AG09319 (cell line): ENCODE measurements around the gene COQ8B.

Experiments
- DNase-seq: peaks from one replicate; pipeline ENCODE4 v3.0.0-alpha.2; 2010; ENCODE audit warnings: low read depth; ENCODE audit errors: extremely low read depth
- CTCF ChIP-seq: IDR thresholded peaks from 2 replicates; pipeline ENCODE4 v1.5.1; 2011; ENCODE audit warnings: low read depth, mild to moderate bottlenecking, inconsistent platforms, low read length, moderate library complexity

Gene COQ8B

DNA sequence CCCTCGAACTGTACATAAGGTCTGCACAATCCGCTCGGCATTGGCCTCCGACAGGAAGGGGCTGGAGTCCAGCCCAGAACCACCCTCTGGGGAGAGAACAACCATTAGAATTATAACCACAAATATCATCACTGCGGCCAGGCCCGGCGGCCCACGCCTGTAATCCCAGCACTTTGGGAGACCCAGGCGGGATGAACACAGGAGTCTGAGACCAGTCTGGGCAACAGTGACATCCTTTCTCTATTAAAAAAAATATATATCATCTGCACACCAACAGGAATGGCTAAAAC lies 11.4 kb downstream of the COQ8B start:
- DNase-seq = no peak
- no peak for TF ChIP-seq CTCF

GRCh38 chr19:40704491-40705361 lies 12.0 kb downstream of the COQ8B start:
- TF ChIP-seq CTCF = no peak

DNA sequence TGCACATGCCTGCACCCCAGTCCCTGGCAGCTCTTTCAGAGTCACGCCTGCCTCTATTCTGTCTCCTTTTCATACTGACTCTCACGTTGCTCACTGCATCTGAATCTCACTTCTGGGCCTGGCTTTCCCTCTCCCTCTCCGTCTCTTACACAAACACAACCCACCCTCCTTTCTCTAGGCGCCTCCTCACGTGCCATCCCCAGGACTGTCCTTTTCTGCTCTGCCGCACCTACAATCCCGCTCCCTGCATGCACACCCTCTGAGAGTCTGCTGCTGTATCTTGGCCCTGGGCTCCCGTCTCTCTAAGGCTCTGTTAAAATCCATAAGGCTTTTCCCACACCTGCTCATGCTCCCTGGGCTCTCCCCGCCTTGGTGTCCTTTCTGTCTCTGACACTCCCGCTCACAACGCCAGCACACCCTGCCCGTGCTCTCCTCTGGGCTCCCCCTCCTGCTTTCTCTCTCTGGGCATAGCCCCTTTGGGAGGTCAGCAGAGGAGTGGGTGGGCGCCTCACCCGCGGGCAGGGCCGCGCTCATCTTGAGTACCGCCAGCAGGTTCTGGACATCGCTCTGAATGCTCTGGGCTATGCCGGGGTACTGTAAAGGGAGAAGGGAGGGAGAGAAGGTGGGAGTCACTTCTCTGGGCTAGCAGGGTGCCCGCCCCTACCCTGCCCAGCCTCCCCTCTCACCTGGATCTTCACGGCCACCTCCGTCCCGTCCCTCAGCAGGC lies 13.5 kb downstream of the COQ8B start:
- no peak for TF ChIP-seq CTCF
- DNase-seq = no peak

More at GRCh38 chr19:40704491-40705361, 12.0 kb downstream of the COQ8B start:
- no peak for DNase-seq

DNA sequence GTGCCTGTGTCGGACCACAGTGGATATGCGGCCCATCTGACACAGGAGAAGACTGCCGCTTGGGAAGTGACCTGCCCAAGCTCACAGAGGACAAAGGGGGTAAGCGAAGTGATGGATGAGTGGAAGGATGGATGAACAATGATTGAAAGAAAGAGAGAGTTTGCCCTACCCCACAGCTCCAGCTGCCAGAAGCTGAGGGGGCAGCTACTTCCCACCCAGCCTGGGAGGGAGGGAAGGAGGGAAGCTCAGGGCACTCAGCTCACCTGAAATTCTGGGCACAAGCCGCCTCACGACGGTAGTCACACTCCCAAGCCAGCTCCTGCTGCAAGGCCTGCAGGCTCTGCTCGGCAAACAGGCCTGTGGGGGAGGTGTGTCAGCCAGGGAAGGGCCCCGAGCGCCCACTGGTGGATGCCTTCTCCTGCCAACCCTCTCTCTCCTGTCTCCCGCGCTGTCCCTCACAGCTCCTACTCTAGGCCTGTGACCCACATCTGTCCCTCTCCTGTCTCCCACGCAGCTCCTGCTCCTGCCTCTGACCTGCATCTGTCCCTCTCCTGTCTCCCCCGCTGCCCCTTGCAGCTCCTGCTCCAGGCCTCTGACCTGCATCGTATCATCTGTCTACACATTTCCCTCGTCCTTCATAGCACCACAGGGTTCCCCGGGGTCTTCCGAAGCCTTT lies 14.2 kb downstream of the COQ8B start:
- peak; percentile 26 for TF ChIP-seq CTCF
- DNase-seq = no peak

DNA sequence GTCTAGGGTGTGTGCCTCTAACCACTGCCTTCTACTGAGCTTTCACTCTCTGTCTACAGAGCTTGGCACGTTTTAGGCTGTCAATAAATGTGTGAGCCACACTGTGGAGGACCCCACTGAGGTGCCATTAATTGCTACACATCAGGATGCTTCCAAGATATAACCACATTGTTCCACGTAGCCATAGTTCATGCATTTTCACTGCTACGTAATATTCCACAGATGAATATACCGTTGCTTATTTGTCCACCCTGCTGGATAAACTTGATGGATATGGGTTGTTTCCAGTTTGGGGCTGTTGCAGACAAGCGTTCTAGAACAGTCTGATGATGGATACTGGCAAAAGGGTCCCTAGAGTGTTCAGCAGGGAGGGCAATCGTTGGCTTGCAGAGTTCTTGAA lies 14.9 kb downstream of the COQ8B start:
- TF ChIP-seq CTCF = no peak
- DNase-seq = no peak

DNA sequence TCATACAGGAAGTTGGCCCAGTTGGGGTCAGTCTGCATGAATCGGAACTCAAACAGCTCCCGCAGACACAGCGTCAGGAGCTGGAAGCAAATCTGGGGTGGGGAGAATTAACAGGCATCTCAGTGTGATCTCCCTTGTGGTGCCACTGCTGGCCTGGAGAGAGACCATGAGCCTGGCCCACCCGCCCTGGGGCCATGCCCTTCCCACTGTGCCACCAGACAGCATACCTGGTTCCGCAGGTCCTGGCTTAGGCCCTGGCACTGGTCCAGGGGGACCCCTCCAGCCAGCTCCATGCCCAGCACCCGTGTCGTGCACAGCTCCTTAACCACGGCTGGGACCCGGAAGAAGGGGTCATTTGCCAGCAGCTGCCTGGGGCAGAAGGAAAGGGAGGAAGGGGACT lies 16.6 kb downstream of the COQ8B start:
- DNase-seq = no peak
- no peak for TF ChIP-seq CTCF

DNA sequence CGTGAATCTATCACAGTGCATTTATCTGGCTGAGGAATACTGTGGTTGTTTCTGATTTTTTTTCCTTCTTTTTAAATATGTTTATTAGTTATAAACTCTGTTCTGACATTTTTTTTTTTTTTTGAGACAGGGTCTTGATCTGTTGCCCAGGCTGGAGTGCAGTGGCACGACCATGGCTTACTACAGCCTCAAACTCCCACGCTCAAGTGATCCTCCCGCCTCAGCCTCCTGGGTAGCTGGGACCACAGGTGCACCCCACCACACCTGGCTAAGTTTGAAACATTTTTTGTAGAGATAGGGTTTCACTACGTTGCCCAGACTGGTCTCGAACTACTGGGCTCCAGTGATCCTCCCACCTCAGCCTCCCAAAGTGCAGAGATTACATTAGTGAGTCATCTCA lies 19.7 kb downstream of the COQ8B start:
- no peak for TF ChIP-seq CTCF
- DNase-seq = no peak
